ELR (cell line): ENCODE data around the gene SPINT2.
"Not testable (repeated sequence)": the region's sequence is repeated elsewhere in the genome, so short reads cannot be mapped to it uniquely, and the experiment has no call there.

Source experiments
- DNase-seq: peaks from one replicate; pipeline ENCODE4 v3.0.0-alpha.2; 2015; ENCODE audit warnings: low read depth

SPINT2 gene

GRCh38 chr19:38264486-38265212, at the start of gene SPINT2:
SPINT2 (plus strand) TSS chr19:38264573; CDS start chr19:38264893, 320 bp downstream.
- no peak for DNase-seq

- no peak for DNase-seq
Measured at GRCh38 chr19:38216785-38217641, 47.4 kb upstream of the SPINT2 start.

- DNase-seq: no peak
Measured at GRCh38 chr19:38218204-38218603, 46.2 kb upstream of the SPINT2 start.

- DNase-seq: no peak
Measured at GRCh38 chr19:38219221-38219620, 45.2 kb upstream of the SPINT2 start.

GRCh38 chr19:38221421-38221820, 43.0 kb upstream of the SPINT2 start:
- DNase-seq: no peak

GRCh38 chr19:38221919-38222830, 42.2 kb upstream of the SPINT2 start:
- DNase-seq: no peak

- no peak for DNase-seq
Measured at GRCh38 chr19:38223119-38223523, 41.3 kb upstream of the SPINT2 start.

GRCh38 chr19:38223617-38224013, 40.8 kb upstream of the SPINT2 start:
- DNase-seq: no peak

GRCh38 chr19:38224014-38224862, 40.1 kb upstream of the SPINT2 start, which contains the start of gene DPF1:
DPF1 (minus strand) TSS chr19:38224222; CDS start chr19:38224142, 80 bp downstream.
- peak; percentile 87 for DNase-seq

- not testable (repeated sequence) for DNase-seq
Measured at GRCh38 chr19:38224863-38225218, 39.5 kb upstream of the SPINT2 start.

- no peak for DNase-seq
Measured at GRCh38 chr19:38227287-38228004, 36.9 kb upstream of the SPINT2 start.

GRCh38 chr19:38228005-38228377, 36.4 kb upstream of the SPINT2 start:
- DNase-seq: no peak

GRCh38 chr19:38228491-38229439, 35.6 kb upstream of the SPINT2 start:
- no peak for DNase-seq

- DNase-seq: peak; percentile 91
Measured at GRCh38 chr19:38229585-38230073, 34.7 kb upstream of the SPINT2 start.

- not testable (repeated sequence) for DNase-seq
Measured at GRCh38 chr19:38230506-38231133, 33.8 kb upstream of the SPINT2 start.

- DNase-seq: no peak
Measured at GRCh38 chr19:38231918-38232317, 32.5 kb upstream of the SPINT2 start.

- peak; percentile 79 for DNase-seq
Measured at GRCh38 chr19:38233740-38234251, 30.6 kb upstream of the SPINT2 start.

- peak; percentile 36 for DNase-seq
Measured at GRCh38 chr19:38234615-38235014, 29.8 kb upstream of the SPINT2 start.
